ENCODE measurements around the gene VPS52.

VPS52 gene

GRCh38 chr6:33296797-33297405 lies 25.2 kb upstream of the VPS52 start:
- TF ChIP-seq, protein P1, sequence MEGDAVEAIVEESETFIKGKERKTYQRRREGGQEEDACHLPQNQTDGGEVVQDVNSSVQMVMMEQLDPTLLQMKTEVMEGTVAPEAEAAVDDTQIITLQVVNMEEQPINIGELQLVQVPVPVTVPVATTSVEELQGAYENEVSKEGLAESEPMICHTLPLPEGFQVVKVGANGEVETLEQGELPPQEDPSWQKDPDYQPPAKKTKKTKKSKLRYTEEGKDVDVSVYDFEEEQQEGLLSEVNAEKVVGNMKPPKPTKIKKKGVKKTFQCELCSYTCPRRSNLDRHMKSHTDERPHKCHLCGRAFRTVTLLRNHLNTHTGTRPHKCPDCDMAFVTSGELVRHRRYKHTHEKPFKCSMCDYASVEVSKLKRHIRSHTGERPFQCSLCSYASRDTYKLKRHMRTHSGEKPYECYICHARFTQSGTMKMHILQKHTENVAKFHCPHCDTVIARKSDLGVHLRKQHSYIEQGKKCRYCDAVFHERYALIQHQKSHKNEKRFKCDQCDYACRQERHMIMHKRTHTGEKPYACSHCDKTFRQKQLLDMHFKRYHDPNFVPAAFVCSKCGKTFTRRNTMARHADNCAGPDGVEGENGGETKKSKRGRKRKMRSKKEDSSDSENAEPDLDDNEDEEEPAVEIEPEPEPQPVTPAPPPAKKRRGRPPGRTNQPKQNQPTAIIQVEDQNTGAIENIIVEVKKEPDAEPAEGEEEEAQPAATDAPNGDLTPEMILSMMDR (IDR thresholded peaks at IDR 0.05; ENCODE audit: borderline replicate concordance, control extremely low read depth, extremely low read depth, insufficient read depth, missing control alignments), result no peak
- no peak for DNase-seq (ENCODE audit: low spot score)
- in situ Hi-C loops (cut with MboI; ENCODE audit: low sequenced_read_pairs, unreplicated experiment), result no loop called here

DNA sequence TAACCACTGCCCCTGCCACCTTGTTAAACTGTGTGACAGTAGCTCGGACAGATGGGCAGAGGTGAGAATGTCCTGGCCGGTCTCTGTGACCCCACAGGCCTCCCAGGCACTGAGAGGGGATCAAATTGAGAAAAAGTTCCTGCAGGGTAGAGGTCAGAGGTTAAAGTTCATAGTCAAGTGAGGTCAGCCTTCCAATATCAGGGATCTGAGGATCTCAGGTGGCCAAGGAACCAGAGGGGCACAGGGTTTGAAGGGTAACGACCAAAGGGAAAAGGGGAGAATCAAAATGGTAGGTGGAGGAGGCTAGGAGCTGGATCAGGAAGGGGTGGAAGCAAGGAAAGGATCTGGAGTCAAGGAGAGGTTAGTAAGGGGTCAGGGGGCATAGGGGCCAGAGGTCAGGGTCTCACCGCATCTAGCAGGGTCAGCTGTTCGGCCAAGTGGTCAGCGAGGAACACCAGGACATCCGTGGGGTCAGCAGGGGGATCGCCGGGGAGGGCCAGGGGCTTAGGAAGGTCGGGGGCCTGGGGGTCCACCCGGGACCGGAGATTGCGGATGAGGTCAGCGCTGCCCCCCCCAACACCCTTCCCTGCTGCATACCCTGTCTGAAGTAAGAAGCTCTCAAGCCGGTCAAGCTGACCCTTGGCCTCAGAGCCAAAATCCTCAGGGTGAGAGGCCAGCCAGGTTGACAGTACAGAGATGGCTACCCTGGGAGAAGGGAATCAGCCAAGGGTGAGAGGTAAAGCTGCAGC lies 24.1 kb upstream of the VPS52 start:
- in situ Hi-C loops (cut with MboI; ENCODE audit: low sequenced_read_pairs, unreplicated experiment), result no loop called here
- TF ChIP-seq, protein P1 (IDR thresholded peaks at IDR 0.05; ENCODE audit: borderline replicate concordance, control extremely low read depth, extremely low read depth, insufficient read depth, missing control alignments), result no peak
- DNase-seq (ENCODE audit: low spot score), result no peak

DNA sequence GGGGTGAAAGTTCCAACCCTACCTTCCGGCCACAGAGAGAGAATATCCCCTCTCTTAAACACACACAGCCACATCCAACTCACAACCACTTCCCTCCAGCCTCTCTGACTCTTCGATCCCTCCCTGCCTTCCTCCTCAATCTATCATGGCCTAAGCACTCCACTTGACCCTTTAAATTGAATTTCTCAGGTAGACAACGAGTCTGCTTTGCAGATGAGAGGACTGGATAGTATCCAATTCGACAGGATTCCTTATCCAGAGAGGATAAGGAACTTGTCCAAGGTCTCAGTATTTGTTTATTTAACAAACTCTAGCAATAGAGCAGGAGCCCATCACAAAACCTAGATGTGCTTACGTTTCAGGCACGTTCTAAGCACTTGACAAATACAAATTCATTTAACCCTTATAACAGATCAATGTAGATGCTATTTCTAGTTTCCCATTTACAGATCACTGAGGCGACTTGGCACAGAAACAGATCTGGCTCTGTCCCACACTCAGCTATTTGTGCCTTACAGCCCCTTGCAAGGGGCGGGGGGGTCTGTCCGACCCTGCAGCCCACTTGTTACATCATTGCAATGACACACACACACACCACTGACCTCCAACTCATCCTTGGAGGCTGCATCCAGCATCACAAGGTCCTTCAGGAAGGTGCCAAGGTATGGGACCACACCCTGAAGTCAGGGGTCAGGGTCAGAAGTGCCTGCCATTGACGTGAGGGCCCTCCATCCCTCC lies 22.6 kb upstream of the VPS52 start:
- in situ Hi-C loops (cut with MboI; ENCODE audit: low sequenced_read_pairs, unreplicated experiment), result no loop called here
- no peak for DNase-seq (ENCODE audit: low spot score)
- TF ChIP-seq, protein P1 (IDR thresholded peaks at IDR 0.05; ENCODE audit: borderline replicate concordance, control extremely low read depth, extremely low read depth, insufficient read depth, missing control alignments), result no peak

DNA sequence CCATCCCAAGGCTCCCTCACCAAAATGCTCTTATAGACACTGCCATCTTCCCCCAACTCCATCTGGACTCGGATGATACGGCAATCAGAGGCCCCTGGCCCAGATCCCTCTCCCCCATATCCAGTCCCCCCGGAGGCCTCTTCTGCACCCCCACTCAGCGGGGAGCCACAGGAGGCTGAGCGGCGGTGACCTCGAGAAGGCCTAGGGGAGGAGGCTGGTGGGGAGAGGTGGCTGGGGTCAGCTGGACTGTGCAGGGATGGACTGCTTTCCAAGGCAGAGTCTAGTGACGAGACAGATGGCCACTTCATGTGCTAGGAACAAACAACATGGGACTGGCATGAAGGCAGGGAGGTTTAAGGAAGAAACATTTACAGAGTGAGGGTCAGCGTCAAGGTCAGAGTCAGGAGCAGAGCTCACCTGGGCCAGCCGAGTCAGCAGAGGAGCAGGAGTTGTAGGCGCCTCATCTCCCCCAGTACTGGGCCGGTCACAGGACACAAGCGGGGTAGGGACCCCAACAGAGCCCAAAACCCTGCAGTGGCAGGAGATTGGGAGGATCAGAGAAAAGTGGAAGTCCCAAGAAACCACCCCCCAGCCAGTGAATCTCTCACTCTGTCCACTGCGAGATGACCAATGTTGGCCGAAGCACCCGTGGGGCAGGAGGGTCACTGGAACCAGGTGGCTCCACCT lies 21.5 kb upstream of the VPS52 start:
- in situ Hi-C loops (cut with MboI; ENCODE audit: low sequenced_read_pairs, unreplicated experiment), result no loop called here
- TF ChIP-seq, protein P1 (IDR thresholded peaks at IDR 0.05; ENCODE audit: borderline replicate concordance, control extremely low read depth, extremely low read depth, insufficient read depth, missing control alignments), result no peak
- DNase-seq (ENCODE audit: low spot score), result no peak

GRCh38 chr6:33290459-33290858 lies 18.8 kb upstream of the VPS52 start:
- in situ Hi-C loops (cut with MboI; ENCODE audit: low sequenced_read_pairs, unreplicated experiment), result no loop called here
- no peak for DNase-seq (ENCODE audit: low spot score)
- TF ChIP-seq, protein P1 (IDR thresholded peaks at IDR 0.05; ENCODE audit: borderline replicate concordance, control extremely low read depth, extremely low read depth, insufficient read depth, missing control alignments), result no peak

- in situ Hi-C loops (cut with MboI; ENCODE audit: low sequenced_read_pairs, unreplicated experiment), result no loop called here
- DNase-seq (ENCODE audit: low spot score), result no peak
- TF ChIP-seq, protein P1 (IDR thresholded peaks at IDR 0.05; ENCODE audit: borderline replicate concordance, control extremely low read depth, extremely low read depth, insufficient read depth, missing control alignments), result no peak
These were observed 18.2 kb upstream of the VPS52 start for GRCh38 chr6:33289784-33290315.
